Measurements from ENCODE around the gene SPACDR. TPM values are rescaled to one million over a fixed set of nuclear protein-coding genes. Genes with fewer than 3 reads are reported as not detected.

SPACDR gene
- total RNA-seq, 1 donor from 2014 or later, result 0.88 TPM

- H3K27ac ChIP-seq (replicated peaks), result no peak overlapping the region
- no peaks in the 10 kb centered on the region for H3K9me3 ChIP-seq (replicated peaks)
- DNase-seq, result no peak
- no peaks in the 10 kb centered on the region for H3K36me3 ChIP-seq
- no peak for TF ChIP-seq CTCF (IDR thresholded peaks at IDR 0.05; ENCODE audit: borderline replicate concordance)
- H3K4me3 ChIP-seq, result no peak overlapping the region
- intact Hi-C loops (cut with micrococcal nuclease), result no loop called here
- peaks cover 18% of the 10 kb centered on the region for H3K4me1 ChIP-seq
- no peaks in the 10 kb centered on the region for H3K27me3 ChIP-seq (ENCODE audit: low read depth)
These were observed 22.8 kb upstream of the SPACDR start for GRCh38 chr7:100486753-100487446.

- H3K36me3 ChIP-seq, result no peaks in the 10 kb centered on the region
- intact Hi-C loops (cut with micrococcal nuclease), result no loop called here
- no peak for DNase-seq
- no peak overlapping the region for H3K27ac ChIP-seq (replicated peaks)
- H3K27me3 ChIP-seq (ENCODE audit: low read depth), result no peaks in the 10 kb centered on the region
- H3K4me1 ChIP-seq, result peaks cover 18% of the 10 kb centered on the region
- TF ChIP-seq CTCF (IDR thresholded peaks at IDR 0.05; ENCODE audit: borderline replicate concordance), result no peak
- H3K9me3 ChIP-seq (replicated peaks), result no peaks in the 10 kb centered on the region
- no peak overlapping the region for H3K4me3 ChIP-seq
These were observed 22.1 kb upstream of the SPACDR start for GRCh38 chr7:100486111-100486636.

GRCh38 chr7:100485471-100485876, 21.4 kb upstream of the SPACDR start:
- no peaks in the 10 kb centered on the region for H3K27me3 ChIP-seq (ENCODE audit: low read depth)
- no peak overlapping the region for H3K4me3 ChIP-seq
- no peaks in the 10 kb centered on the region for H3K9me3 ChIP-seq (replicated peaks)
- H3K4me1 ChIP-seq, result peaks cover 18% of the 10 kb centered on the region
- intact Hi-C loops (cut with micrococcal nuclease), result no loop called here
- no peaks in the 10 kb centered on the region for H3K36me3 ChIP-seq
- no peak overlapping the region for H3K27ac ChIP-seq (replicated peaks)
- no peak for TF ChIP-seq CTCF (IDR thresholded peaks at IDR 0.05; ENCODE audit: borderline replicate concordance)
- no peak for DNase-seq

GRCh38 chr7:100484673-100485045, 20.6 kb upstream of the SPACDR start:
- intact Hi-C loops (cut with micrococcal nuclease), result no loop called here
- peaks cover 22% of the 10 kb centered on the region for H3K4me1 ChIP-seq
- no peak for TF ChIP-seq CTCF (IDR thresholded peaks at IDR 0.05; ENCODE audit: borderline replicate concordance)
- no peaks in the 10 kb centered on the region for H3K27me3 ChIP-seq (ENCODE audit: low read depth)
- H3K4me3 ChIP-seq, result no peak overlapping the region
- no peaks in the 10 kb centered on the region for H3K9me3 ChIP-seq (replicated peaks)
- DNase-seq, result no peak
- no peaks in the 10 kb centered on the region for H3K36me3 ChIP-seq
- H3K27ac ChIP-seq (replicated peaks), result no peak overlapping the region

GRCh38 chr7:100483722-100484672, 19.9 kb upstream of the SPACDR start, which contains the start of gene NYAP1:
NYAP1 (plus strand) TSS chr7:100483927; CDS start chr7:100485312, 1,385 bp downstream.
- Histone ChIP-seq H3K4me1 (peaks cover 28% of the 10 kb centered on the region), H3K27me3 (ENCODE audit: low read depth) (no peaks in the 10 kb centered on the region), H3K36me3 (no peaks in the 10 kb centered on the region), H3K9me3 (replicated peaks) (no peaks in the 10 kb centered on the region), H3K27ac (replicated peaks) (peak within 1 kb of the TSS; percentile 66), H3K4me3 (peak within 1 kb of the TSS; percentile 71)
- intact Hi-C loops (cut with micrococcal nuclease), result no loop called here
- no peak for TF ChIP-seq CTCF (IDR thresholded peaks at IDR 0.05; ENCODE audit: borderline replicate concordance)
- peak; percentile 55 for DNase-seq

Measured in left ventricle myocardium inferior (tissue), 1 donor.